Measurements from ENCODE around the gene BRCA2. TPM values are rescaled to one million over a fixed set of nuclear protein-coding genes. Genes with fewer than 3 reads are reported as not detected.

The BRCA2 gene
- total and polyA plus RNA-seq, 9 of the 15 experiments (the other 6 are each of a cell fraction or from before 2014, with no cell fraction given) = 4.1 to 17.3 (median 5.8) TPM

DNA sequence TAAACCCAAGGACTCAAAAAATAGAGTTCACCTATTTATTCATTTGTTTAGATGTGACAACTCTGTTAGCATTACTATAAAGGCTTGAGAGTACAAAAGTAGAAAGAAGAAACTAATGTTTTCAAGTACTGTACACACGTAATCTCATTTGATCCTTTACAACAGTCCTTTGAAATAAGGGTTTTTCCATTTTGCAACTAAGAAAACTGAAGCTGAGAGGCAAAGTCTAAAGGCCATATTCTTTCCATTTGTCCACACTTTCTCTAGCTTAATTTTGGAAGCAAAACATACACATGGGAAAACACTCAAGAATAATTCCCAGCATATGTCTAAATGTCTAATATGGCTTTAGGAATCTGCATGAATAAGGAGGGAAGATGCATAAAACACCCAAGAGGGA lies 34.2 kb upstream of the BRCA2 start (continued):
- TF ChIP-seq, protein P1, sequence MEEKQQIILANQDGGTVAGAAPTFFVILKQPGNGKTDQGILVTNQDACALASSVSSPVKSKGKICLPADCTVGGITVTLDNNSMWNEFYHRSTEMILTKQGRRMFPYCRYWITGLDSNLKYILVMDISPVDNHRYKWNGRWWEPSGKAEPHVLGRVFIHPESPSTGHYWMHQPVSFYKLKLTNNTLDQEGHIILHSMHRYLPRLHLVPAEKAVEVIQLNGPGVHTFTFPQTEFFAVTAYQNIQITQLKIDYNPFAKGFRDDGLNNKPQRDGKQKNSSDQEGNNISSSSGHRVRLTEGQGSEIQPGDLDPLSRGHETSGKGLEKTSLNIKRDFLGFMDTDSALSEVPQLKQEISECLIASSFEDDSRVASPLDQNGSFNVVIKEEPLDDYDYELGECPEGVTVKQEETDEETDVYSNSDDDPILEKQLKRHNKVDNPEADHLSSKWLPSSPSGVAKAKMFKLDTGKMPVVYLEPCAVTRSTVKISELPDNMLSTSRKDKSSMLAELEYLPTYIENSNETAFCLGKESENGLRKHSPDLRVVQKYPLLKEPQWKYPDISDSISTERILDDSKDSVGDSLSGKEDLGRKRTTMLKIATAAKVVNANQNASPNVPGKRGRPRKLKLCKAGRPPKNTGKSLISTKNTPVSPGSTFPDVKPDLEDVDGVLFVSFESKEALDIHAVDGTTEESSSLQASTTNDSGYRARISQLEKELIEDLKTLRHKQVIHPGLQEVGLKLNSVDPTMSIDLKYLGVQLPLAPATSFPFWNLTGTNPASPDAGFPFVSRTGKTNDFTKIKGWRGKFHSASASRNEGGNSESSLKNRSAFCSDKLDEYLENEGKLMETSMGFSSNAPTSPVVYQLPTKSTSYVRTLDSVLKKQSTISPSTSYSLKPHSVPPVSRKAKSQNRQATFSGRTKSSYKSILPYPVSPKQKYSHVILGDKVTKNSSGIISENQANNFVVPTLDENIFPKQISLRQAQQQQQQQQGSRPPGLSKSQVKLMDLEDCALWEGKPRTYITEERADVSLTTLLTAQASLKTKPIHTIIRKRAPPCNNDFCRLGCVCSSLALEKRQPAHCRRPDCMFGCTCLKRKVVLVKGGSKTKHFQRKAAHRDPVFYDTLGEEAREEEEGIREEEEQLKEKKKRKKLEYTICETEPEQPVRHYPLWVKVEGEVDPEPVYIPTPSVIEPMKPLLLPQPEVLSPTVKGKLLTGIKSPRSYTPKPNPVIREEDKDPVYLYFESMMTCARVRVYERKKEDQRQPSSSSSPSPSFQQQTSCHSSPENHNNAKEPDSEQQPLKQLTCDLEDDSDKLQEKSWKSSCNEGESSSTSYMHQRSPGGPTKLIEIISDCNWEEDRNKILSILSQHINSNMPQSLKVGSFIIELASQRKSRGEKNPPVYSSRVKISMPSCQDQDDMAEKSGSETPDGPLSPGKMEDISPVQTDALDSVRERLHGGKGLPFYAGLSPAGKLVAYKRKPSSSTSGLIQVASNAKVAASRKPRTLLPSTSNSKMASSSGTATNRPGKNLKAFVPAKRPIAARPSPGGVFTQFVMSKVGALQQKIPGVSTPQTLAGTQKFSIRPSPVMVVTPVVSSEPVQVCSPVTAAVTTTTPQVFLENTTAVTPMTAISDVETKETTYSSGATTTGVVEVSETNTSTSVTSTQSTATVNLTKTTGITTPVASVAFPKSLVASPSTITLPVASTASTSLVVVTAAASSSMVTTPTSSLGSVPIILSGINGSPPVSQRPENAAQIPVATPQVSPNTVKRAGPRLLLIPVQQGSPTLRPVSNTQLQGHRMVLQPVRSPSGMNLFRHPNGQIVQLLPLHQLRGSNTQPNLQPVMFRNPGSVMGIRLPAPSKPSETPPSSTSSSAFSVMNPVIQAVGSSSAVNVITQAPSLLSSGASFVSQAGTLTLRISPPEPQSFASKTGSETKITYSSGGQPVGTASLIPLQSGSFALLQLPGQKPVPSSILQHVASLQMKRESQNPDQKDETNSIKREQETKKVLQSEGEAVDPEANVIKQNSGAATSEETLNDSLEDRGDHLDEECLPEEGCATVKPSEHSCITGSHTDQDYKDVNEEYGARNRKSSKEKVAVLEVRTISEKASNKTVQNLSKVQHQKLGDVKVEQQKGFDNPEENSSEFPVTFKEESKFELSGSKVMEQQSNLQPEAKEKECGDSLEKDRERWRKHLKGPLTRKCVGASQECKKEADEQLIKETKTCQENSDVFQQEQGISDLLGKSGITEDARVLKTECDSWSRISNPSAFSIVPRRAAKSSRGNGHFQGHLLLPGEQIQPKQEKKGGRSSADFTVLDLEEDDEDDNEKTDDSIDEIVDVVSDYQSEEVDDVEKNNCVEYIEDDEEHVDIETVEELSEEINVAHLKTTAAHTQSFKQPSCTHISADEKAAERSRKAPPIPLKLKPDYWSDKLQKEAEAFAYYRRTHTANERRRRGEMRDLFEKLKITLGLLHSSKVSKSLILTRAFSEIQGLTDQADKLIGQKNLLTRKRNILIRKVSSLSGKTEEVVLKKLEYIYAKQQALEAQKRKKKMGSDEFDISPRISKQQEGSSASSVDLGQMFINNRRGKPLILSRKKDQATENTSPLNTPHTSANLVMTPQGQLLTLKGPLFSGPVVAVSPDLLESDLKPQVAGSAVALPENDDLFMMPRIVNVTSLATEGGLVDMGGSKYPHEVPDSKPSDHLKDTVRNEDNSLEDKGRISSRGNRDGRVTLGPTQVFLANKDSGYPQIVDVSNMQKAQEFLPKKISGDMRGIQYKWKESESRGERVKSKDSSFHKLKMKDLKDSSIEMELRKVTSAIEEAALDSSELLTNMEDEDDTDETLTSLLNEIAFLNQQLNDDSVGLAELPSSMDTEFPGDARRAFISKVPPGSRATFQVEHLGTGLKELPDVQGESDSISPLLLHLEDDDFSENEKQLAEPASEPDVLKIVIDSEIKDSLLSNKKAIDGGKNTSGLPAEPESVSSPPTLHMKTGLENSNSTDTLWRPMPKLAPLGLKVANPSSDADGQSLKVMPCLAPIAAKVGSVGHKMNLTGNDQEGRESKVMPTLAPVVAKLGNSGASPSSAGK (IDR thresholded peaks at IDR 0.05) = no peak
- no peak for TF ChIP-seq ZNF347 (CRISPR knock-in tag; IDR thresholded peaks at IDR 0.05; ENCODE audit: low read depth)
- no peak for TF ChIP-seq CCAR2 (IDR thresholded peaks at IDR 0.05; ENCODE audit: low read depth, low read length)
- no peak for TF ChIP-seq ZNF232 (CRISPR knock-in tag; IDR thresholded peaks at IDR 0.05)
- TF ChIP-seq SAP30 (IDR thresholded peaks at IDR 0.05; ENCODE audit: borderline replicate concordance, insufficient read depth, low read depth, low read length, poor library complexity, severe bottlenecking) = no peak
